Right atrium auricular region (tissue), 2 donors: Measurements from ENCODE around the gene EOMES. TPM values are rescaled to one million over a fixed set of nuclear protein-coding genes. Genes with fewer than 3 reads are reported as not detected.

Experiments used
- DNase-seq: peaks from one replicate; pipeline ENCODE4 v3.0.0-alpha.2; 2019; ENCODE audit warnings: low spot score
- H3K27ac ChIP-seq, 2 donors: fragments of 200-600 bp; sonication (generic); 1 replicate in 1 of 2; 2 replicates in 1 of 2; pipeline ENCODE4 v1.5.1; 2016 to 2019
- H3K27me3 ChIP-seq, 2 donors: fragments of 200-600 bp; sonication (generic); one replicate each; pipeline versions ENCODE4 v1.5.1 to v1.6.0; 2017 to 2019
- H3K36me3 ChIP-seq: fragments of 200-600 bp; sonication (generic); one replicate; pipeline ENCODE4 v1.5.1; 2016
- H3K4me1 ChIP-seq, 2 donors: fragments of 200-600 bp; sonication (generic); one replicate each; pipeline versions ENCODE4 v1.5.1 to v1.6.0; 2017 to 2019
- H3K4me3 ChIP-seq, 2 donors: fragments of 200-600 bp; sonication (generic); 1 replicate in 1 of 2; 2 replicates in 1 of 2; pipeline ENCODE4 v1.5.1; 2017 to 2019; ENCODE audit warnings: mild to moderate bottlenecking in 1 of 2, moderate library complexity in 1 of 2
- H3K9me3 ChIP-seq, 2 donors: fragments of 200-600 bp; sonication (generic); one replicate each; pipeline ENCODE4 v1.5.1; 2019
- CTCF ChIP-seq, 2 donors: fragments of 200-600 bp; sonication (generic); IDR thresholded peaks; one replicate each; pipeline ENCODE4 v1.5.1; 2019; ENCODE audit warnings: antibody characterized with exemption in 2 of 2
- total RNA-seq, 2 donors: library from RNA; depleted of rRNA; stranded (reverse); fragments of >200 nt; gene quantifications; one replicate each; pipeline ENCODE4 v1.1.0, GENCODE V29; 2016

EOMES gene
- total RNA-seq, 2 donors from 2014 or later, result 0.16 TPM; not detected in 1

DNA sequence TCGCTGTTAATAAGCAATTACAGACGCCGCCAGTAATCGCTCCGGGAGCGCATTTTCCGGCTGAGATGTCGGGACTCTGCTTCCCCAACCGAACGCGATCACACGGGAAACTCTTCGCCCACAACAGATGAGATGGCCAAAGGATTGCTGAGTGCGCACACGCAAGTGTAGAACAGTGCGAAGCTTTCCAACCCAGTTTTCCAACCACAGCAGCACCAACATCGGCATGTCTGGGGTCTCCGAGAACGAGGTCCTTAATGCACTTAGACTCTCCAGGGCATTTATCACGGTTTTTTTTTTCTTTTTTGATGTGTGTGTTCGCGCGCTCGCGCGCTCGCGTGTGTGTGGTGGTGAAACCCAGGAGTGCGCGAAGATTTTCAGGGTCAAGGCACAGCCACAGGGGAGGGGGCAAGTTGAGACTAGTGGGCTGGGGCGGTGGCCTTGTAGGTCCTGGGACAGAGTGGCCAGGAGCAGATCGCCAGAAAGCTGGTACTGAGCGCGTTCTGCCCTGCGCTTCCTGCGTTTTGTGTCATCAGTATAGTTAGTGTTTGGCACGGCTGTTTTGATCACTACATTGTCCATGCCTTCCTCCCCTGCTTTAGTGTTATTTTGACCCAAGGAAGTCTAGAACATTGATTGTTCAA is 1.8 kb upstream of the EOMES start:
- Histone ChIP-seq H3K4me3 (peak overlapping the region in 1 of 2 donors; percentile 11), H3K27ac (no peak overlapping the region), H3K4me1 (peaks cover 0 to 51% of the 10 kb centered on the region in 2 donors), H3K27me3 (peaks cover 50 to 57% of the 10 kb centered on the region in 2 donors), H3K9me3 (no peaks in the 10 kb centered on the region), H3K36me3 (no peaks in the 10 kb centered on the region)
- no peak for TF ChIP-seq CTCF (IDR thresholded peaks at IDR 0.05)
- DNase-seq, result no peak

DNA sequence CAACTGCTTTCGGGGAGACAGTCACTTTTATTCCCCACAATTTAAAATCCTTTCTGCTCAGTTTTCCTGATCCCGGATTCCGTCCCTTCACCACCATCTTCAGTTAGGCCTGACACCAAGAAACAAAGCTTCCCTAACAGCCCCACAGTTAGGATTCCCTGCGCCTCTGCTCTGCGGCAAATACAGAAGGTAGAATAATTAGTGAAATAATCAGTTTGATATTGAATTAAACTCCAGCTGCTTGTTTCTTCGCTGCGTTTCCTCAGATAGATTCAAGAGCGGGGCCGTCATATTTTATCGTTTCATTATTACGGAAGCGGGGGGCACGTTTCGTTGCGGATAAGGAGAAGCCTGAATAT is 1.3 kb upstream of the EOMES start:
- Histone ChIP-seq H3K9me3 (no peaks in the 10 kb centered on the region), H3K4me1 (peaks cover 0 to 46% of the 10 kb centered on the region in 2 donors), H3K36me3 (no peaks in the 10 kb centered on the region), H3K27ac (no peak overlapping the region), H3K27me3 (peaks cover 45 to 52% of the 10 kb centered on the region in 2 donors), H3K4me3 (peak overlapping the region in 1 of 2 donors; percentile 11)
- DNase-seq, result no peak
- TF ChIP-seq CTCF (IDR thresholded peaks at IDR 0.05), result no peak

DNA sequence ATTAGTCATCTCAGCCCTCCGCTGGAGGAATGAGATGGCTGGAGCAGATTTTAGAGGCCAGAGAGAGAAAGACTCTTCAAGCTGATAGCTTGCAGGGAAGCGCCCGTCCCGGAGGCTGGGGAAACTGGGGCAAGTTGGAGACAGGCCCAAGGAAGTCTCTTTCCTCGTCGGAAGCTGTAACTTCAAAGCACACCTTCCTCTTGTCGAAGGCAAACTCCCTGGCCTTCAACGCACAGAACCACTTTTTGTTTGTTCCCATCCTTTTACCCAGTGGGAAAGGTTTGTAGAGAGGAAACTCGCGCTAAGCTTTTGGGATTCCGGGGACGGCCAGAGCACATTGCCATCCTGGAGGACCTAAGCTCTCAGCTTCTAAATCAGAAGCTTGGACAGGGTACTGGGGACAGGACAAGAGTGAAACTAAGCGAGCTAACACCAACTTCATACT is 900 bp upstream of the EOMES start:
- Histone ChIP-seq H3K27me3 (peaks cover 41 to 50% of the 10 kb centered on the region in 2 donors), H3K27ac (no peak overlapping the region), H3K36me3 (no peaks in the 10 kb centered on the region), H3K9me3 (no peaks in the 10 kb centered on the region), H3K4me1 (peaks cover 0 to 41% of the 10 kb centered on the region in 2 donors), H3K4me3 (peak overlapping the region in 1 of 2 donors; percentile 11)
- no peak for TF ChIP-seq CTCF (IDR thresholded peaks at IDR 0.05)
- no peak for DNase-seq

- Histone ChIP-seq H3K36me3 (no peaks in the 10 kb centered on the region), H3K27ac (no peak overlapping the region), H3K27me3 (peaks cover 38 to 42% of the 10 kb centered on the region in 2 donors), H3K9me3 (no peaks in the 10 kb centered on the region), H3K4me1 (peaks cover 0 to 38% of the 10 kb centered on the region in 2 donors), H3K4me3 (peak overlapping the region; percentile 23 to 45)
- no peak for TF ChIP-seq CTCF (IDR thresholded peaks at IDR 0.05)
- DNase-seq, result no peak
Measured at GRCh38 chr3:27720899-27721716, 1.0 kb downstream of the EOMES start.

GRCh38 chr3:27719314-27720003 is 2.7 kb downstream of the EOMES start:
- Histone ChIP-seq H3K36me3 (no peaks in the 10 kb centered on the region), H3K9me3 (no peaks in the 10 kb centered on the region), H3K4me3 (no peak overlapping the region), H3K4me1 (peaks cover 0 to 47% of the 10 kb centered on the region in 2 donors), H3K27me3 (peaks cover 25 to 43% of the 10 kb centered on the region in 2 donors), H3K27ac (no peak overlapping the region)
- no peak for DNase-seq
- TF ChIP-seq CTCF (IDR thresholded peaks at IDR 0.05), result no peak
